ENCODE results near the gene DOLPP1.

Gene DOLPP1

DNA sequence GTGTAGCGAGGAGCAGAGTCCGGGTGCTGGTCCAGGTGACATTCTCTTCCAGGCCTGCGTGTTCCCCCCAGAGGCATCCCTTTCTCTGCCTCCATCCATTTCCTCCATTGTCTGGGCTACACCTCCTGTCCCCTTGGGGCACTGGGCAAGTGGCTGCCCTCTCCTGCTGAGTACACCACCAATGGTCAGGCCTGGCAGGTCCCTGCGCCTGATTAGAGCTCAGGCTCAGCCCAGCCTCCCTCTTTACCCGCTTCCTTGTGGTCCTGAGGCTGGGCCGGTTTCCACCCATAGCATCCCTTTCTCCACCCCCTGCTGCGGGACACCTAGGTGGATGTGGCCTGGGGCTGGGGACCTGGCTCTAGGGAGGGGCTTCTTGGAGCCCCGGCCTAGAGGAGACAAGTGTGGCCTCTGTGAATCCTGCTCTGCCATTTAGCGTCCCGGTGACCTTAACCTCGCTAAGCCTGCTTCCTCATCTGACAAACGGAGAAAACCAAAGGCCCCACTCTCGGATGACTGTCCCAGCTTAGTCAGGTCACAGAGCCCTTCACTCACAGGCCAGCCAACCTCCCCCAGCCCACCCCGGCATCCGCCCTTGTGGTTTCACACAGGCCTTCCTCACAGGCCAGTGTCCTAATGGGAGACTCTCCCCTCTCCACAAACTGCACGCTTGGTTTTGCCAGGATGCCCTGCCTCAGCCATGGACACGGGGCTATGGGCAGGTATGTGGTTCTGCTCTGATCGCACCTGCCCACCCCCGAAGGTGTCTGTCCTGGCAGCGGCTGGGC is 12.9 kb downstream of the DOLPP1 start:
- TF ChIP-seq, protein P1, sequence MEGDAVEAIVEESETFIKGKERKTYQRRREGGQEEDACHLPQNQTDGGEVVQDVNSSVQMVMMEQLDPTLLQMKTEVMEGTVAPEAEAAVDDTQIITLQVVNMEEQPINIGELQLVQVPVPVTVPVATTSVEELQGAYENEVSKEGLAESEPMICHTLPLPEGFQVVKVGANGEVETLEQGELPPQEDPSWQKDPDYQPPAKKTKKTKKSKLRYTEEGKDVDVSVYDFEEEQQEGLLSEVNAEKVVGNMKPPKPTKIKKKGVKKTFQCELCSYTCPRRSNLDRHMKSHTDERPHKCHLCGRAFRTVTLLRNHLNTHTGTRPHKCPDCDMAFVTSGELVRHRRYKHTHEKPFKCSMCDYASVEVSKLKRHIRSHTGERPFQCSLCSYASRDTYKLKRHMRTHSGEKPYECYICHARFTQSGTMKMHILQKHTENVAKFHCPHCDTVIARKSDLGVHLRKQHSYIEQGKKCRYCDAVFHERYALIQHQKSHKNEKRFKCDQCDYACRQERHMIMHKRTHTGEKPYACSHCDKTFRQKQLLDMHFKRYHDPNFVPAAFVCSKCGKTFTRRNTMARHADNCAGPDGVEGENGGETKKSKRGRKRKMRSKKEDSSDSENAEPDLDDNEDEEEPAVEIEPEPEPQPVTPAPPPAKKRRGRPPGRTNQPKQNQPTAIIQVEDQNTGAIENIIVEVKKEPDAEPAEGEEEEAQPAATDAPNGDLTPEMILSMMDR (IDR thresholded peaks at IDR 0.05; ENCODE audit: poor library complexity, severe bottlenecking) = no peak
- H3K27me3 ChIP-seq (ENCODE audit: insufficient read depth, poor library complexity, severe bottlenecking) = no peaks in the 10 kb centered on the region
- peaks cover 3% of the 10 kb centered on the region; the same call in 1 of the 2 replicates for H3K36me3 ChIP-seq (ENCODE audit: low read depth)
- H3K9me3 ChIP-seq (ENCODE audit: severe bottlenecking) = no peaks in the 10 kb centered on the region
- H3K27ac ChIP-seq (ENCODE audit: poor library complexity, severe bottlenecking) = no peak overlapping the region
- no peak overlapping the region for H3K4me3 ChIP-seq (ENCODE audit: severe bottlenecking)
- H3K4me1 ChIP-seq (ENCODE audit: insufficient read depth, poor library complexity, severe bottlenecking) = no peaks in the 10 kb centered on the region
- DNase-seq (ENCODE audit: low spot score) (no peak), ATAC-seq (ENCODE audit: low read depth) (0 out of 3 replicates have a peak, but pooled peaks have one; percentile 22)

DNA sequence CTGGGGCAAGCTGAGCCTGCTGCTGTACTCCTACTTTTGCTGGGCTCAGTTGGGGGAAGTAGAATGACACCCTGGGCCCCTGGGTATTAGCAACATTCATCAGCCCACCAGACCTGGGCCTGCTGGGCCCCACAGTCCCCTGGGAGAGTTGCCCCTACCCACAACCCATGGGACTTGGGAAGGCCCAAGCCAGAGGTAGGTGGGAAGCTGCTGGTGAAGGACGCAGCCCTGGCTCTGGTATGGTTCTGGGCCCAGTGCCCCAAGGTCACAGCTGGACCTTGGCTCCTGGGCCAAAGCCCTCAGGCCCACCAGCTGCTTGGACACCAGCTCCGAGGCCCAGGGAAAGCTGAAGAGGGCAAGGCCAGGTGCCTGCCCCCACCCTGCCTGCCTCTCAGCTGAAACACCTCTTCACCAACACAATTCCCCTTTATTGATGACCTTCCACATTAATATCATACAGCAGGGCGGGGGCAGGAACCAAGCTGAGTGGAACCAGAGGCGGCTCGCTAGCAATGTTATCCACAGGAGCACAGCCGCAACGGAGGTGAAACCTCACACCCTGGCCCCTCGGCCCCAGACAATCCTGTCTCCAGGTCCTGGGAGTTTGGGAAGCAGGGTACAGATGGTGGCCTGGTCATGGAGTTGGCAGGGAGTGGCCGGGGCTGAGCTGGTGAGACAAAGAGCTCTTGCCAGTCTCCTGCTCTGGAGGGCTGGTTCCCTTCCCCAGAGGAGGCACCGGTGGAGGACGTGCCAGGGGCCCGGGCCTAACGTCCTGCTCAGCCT is 13.7 kb downstream of the DOLPP1 start:
- H3K4me1 ChIP-seq (ENCODE audit: insufficient read depth, poor library complexity, severe bottlenecking) = no peaks in the 10 kb centered on the region
- H3K36me3 ChIP-seq (ENCODE audit: low read depth) = peaks cover 3% of the 10 kb centered on the region; the same call in 1 of the 2 replicates
- no peaks in the 10 kb centered on the region for H3K27me3 ChIP-seq (ENCODE audit: insufficient read depth, poor library complexity, severe bottlenecking)
- no peak for DNase-seq (ENCODE audit: low spot score)
- TF ChIP-seq, protein P1 (IDR thresholded peaks at IDR 0.05; ENCODE audit: poor library complexity, severe bottlenecking) = no peak
- H3K9me3 ChIP-seq (ENCODE audit: severe bottlenecking) = no peaks in the 10 kb centered on the region
- ATAC-seq (ENCODE audit: low read depth) = no peak; the same call in 2 of the 3 replicates
- no peak overlapping the region for H3K4me3 ChIP-seq (ENCODE audit: severe bottlenecking)
- H3K27ac ChIP-seq (ENCODE audit: poor library complexity, severe bottlenecking) = no peak overlapping the region

DNA sequence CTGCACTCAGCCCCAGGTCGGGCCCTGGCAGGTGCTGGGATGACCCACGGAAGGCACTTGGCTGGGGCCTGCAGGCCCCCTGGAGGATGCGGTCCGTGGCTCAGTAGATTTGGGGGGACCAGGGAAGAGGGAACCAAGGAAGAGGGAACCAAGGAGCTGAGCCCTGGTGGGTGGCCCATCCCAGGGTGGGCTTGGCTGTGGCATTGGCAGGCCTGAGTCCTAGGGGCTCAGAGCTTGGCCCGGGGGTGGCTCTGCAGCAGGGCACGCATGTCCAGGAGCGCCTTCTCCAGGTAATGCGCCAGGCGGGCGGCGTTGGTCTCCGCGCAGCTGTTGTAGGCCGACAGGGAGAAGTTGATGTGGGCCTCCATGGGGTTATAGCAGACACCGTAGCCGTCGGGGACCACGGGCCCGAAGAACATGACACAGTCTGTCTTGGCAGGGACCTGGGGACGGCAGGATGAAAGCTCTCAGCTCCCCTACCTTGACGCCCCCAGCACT is 14.3 kb downstream of the DOLPP1 start:
- H3K36me3 ChIP-seq (ENCODE audit: low read depth) = peaks cover 1% of the 10 kb centered on the region; the same call in 1 of the 2 replicates
- TF ChIP-seq, protein P1 (IDR thresholded peaks at IDR 0.05; ENCODE audit: poor library complexity, severe bottlenecking) = no peak
- no peaks in the 10 kb centered on the region for H3K27me3 ChIP-seq (ENCODE audit: insufficient read depth, poor library complexity, severe bottlenecking)
- H3K4me3 ChIP-seq (ENCODE audit: severe bottlenecking) = no peak overlapping the region
- H3K4me1 ChIP-seq (ENCODE audit: insufficient read depth, poor library complexity, severe bottlenecking) = no peaks in the 10 kb centered on the region
- H3K9me3 ChIP-seq (ENCODE audit: severe bottlenecking) = no peaks in the 10 kb centered on the region
- ATAC-seq (ENCODE audit: low read depth) = no peak
- no peak for DNase-seq (ENCODE audit: low spot score)
- H3K27ac ChIP-seq (ENCODE audit: poor library complexity, severe bottlenecking) = no peak overlapping the region

DNA sequence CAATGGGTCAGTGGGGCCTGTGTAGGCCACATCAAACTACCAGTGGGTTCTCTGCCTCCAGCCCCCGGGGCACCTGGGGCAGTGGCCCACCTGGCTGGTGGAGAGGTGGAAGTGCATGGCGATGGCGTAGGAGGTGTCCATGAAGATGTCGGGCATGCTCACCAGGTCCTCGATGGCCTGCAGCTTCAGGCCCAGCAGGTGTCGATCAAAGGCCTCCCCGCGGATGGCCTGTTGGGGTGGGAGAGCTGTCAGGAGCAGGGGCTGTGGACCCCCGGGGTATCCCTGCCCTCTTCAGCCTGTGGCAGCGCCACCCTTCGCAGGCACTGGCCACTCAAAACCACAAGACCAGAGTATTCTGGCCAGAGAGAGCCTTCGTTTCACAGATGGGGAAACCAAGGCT is 15.0 kb downstream of the DOLPP1 start:
- ATAC-seq (ENCODE audit: low read depth) (no peak), DNase-seq (ENCODE audit: low spot score) (no peak)
- Histone ChIP-seq H3K9me3 (ENCODE audit: severe bottlenecking) (no peaks in the 10 kb centered on the region), H3K27ac (ENCODE audit: poor library complexity, severe bottlenecking) (no peak overlapping the region), H3K36me3 (ENCODE audit: low read depth) (no peaks in the 10 kb centered on the region), H3K27me3 (ENCODE audit: insufficient read depth, poor library complexity, severe bottlenecking) (no peaks in the 10 kb centered on the region), H3K4me1 (ENCODE audit: insufficient read depth, poor library complexity, severe bottlenecking) (no peaks in the 10 kb centered on the region), H3K4me3 (ENCODE audit: severe bottlenecking) (no peak overlapping the region)
- TF ChIP-seq, protein P1 (IDR thresholded peaks at IDR 0.05; ENCODE audit: poor library complexity, severe bottlenecking) = no peak
